PC-3 (cell line): ENCODE results near the gene DAB1. TPM values are rescaled to one million over a fixed set of nuclear protein-coding genes. Genes with fewer than 3 reads are reported as not detected.

Experiments
- ATAC-seq: fragments of 200-7000 bp; cut with Tn5 transposase; 2 replicates; pipeline ENCODE4 v1.9.1; 2020; ENCODE audit warnings: mild to moderate bottlenecking, moderate library complexity
- BruUV-seq: library from RNA; stranded (reverse); fragments of 400-500 nt; replicated peaks from 2 replicates; lab custom pipeline; 2021; lab: Mats Ljungman, UMichigan
- CTCF ChIA-PET: fragments of 300-600 bp; sonication (Branson Sonifier 250); formaldehyde crosslinking; loops from one replicate; lab custom pipeline; 2022; ENCODE audit warnings: antibody characterized with exemption; lab: Charles Lee
- POLR2A ChIA-PET: fragments of 300-600 bp; sonication (Branson Sonifier 250); formaldehyde crosslinking; loops from one replicate; lab custom pipeline; 2022; ENCODE audit warnings: antibody characterized with exemption; ENCODE audit not compliant: unreplicated experiment; lab: Charles Lee
- DNase-seq: peaks from one replicate; pipeline ENCODE4 v3.0.0-alpha.2; 2015
- H2AFZ ChIP-seq: fragments of 300-600 bp; sonication (generic); 2 replicates; pipeline ENCODE4 v1.6.0; 2016; ENCODE audit warnings: antibody characterized with exemption, low read length
- H3F3A ChIP-seq: fragments of 300-600 bp; sonication (generic); one replicate; pipeline ENCODE4 v1.6.0; 2017; ENCODE audit warnings: antibody characterized with exemption, low read length, control low read depth, mild to moderate bottlenecking; ENCODE audit not compliant: unreplicated experiment
- H3K27ac ChIP-seq: fragments of 300-600 bp; sonication (generic); 2 replicates; pipeline ENCODE4 v1.5.1; 2016; ENCODE audit warnings: mild to moderate bottlenecking, low read length
- H3K27me3 ChIP-seq: fragments of 300-600 bp; sonication (generic); 2 replicates; pipeline ENCODE4 v1.6.1; 2016; ENCODE audit warnings: low read length, mixed read lengths
- H3K36me3 ChIP-seq: fragments of 300-600 bp; sonication (generic); 2 replicates; pipeline ENCODE4 v1.6.1; 2016; ENCODE audit warnings: low read depth, mixed run types, low read length, mixed read lengths
- H3K4me1 ChIP-seq: fragments of 300-600 bp; sonication (generic); 2 replicates; pipeline ENCODE4 v1.5.1; 2016; ENCODE audit warnings: low read length; ENCODE audit not compliant: insufficient read depth
- H3K4me2 ChIP-seq: fragments of 300-600 bp; sonication (generic); 2 replicates; pipeline ENCODE4 v1.6.0; 2016; ENCODE audit warnings: low read length
- H3K4me3 ChIP-seq: fragments of 300-600 bp; sonication (generic); 2 replicates; pipeline ENCODE4 v1.5.1; 2016; ENCODE audit warnings: mild to moderate bottlenecking, low read length, mixed read lengths
- H3K79me2 ChIP-seq: fragments of 300-600 bp; sonication (generic); 2 replicates; pipeline ENCODE4 v1.6.1; 2017; ENCODE audit warnings: low read length, mixed read lengths
- H3K9ac ChIP-seq: fragments of 300-600 bp; sonication (generic); 2 replicates; pipeline ENCODE4 v1.6.0; 2016; ENCODE audit warnings: mild to moderate bottlenecking, low read length
- H3K9me2 ChIP-seq: fragments of 300-600 bp; sonication (generic); replicated peaks from 2 replicates; pipeline ENCODE4 v1.6.1; 2016; ENCODE audit warnings: mixed run types, low read length, mixed read lengths
- H3K9me3 ChIP-seq: fragments of 300-600 bp; sonication (generic); 2 replicates; pipeline ENCODE4 v1.6.1; 2016; ENCODE audit warnings: low read length, mixed read lengths
- H4K20me1 ChIP-seq: fragments of 300-600 bp; sonication (generic); 2 replicates; pipeline ENCODE4 v1.6.1; 2016; ENCODE audit warnings: low read length, mixed read lengths
- EZH2 ChIP-seq: fragments of 300-600 bp; sonication (generic); IDR thresholded peaks from one replicate; pipeline ENCODE4 v1.6.1; 2017; ENCODE audit warnings: antibody characterized with exemption, mild to moderate bottlenecking, low read length; ENCODE audit not compliant: unreplicated experiment
- EZH2phosphoT487 ChIP-seq: fragments of 300-600 bp; sonication (generic); IDR thresholded peaks from 2 replicates; pipeline ENCODE4 v1.6.1; 2018; ENCODE audit warnings: mild to moderate bottlenecking, antibody characterized with exemption, low read length, borderline replicate concordance
- intact Hi-C: fragments of 100-400 bp; cut with micrococcal nuclease; formaldehyde crosslinking; loops from 2 replicates; pipeline ENCODE4 v1.9.0; 2023
- total RNA-seq: library from RNA; depleted of rRNA; stranded (reverse); fragments of >200 nt; gene quantifications from 2 replicates; pipeline ENCODE4 v1.2.3, GENCODE V29; 2014
- TF ChIP-seq, protein P1 (sequence below): fragments of 300-600 bp; sonication (generic); conservative IDR thresholded peaks from 2 replicates; pipeline ENCODE4 v1.5.1; 2017; ENCODE audit warnings: antibody characterized with exemption, low read depth, mild to moderate bottlenecking, low read length

The DAB1 gene
- total RNA-seq, 1 experiment from 2014 or later, result not detected

DNA sequence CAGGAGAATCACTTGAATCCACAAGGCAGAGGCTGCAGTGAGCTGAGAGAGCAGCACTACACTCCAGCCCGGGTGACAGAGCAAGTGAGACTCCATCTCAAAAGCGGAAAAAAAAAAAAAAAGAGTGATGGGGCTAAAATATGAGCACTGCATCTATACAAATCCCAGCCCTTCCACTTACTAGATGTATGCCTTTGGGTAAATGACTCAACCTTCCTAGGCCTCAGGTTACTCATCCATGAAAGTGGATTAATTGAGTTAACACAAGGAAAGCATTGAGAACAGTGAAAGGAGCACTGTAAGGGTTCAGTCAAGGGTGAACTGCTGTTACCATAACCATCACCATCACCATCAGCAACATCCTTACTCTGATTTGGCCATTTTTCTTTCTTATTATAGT lies 231.6 kb downstream of the DAB1 start:
- POLR2A ChIA-PET, result no interaction called here
- TF ChIP-seq, protein P1, sequence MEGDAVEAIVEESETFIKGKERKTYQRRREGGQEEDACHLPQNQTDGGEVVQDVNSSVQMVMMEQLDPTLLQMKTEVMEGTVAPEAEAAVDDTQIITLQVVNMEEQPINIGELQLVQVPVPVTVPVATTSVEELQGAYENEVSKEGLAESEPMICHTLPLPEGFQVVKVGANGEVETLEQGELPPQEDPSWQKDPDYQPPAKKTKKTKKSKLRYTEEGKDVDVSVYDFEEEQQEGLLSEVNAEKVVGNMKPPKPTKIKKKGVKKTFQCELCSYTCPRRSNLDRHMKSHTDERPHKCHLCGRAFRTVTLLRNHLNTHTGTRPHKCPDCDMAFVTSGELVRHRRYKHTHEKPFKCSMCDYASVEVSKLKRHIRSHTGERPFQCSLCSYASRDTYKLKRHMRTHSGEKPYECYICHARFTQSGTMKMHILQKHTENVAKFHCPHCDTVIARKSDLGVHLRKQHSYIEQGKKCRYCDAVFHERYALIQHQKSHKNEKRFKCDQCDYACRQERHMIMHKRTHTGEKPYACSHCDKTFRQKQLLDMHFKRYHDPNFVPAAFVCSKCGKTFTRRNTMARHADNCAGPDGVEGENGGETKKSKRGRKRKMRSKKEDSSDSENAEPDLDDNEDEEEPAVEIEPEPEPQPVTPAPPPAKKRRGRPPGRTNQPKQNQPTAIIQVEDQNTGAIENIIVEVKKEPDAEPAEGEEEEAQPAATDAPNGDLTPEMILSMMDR, result no peak
- TF ChIP-seq EZH2phosphoT487, result no peak
- TF ChIP-seq EZH2, result no peak
- Histone ChIP-seq H3K9me3 (no peaks in the 10 kb centered on the region), H3K36me3 (no peaks in the 10 kb centered on the region), H3K9me2 (no peaks in the 10 kb centered on the region), H3K79me2 (no peaks in the 10 kb centered on the region), H3K4me2 (no peak overlapping the region), H3K4me3 (no peak overlapping the region), H3K9ac (no peak overlapping the region), H2AFZ (no peak overlapping the region), H3F3A (no peaks in the 10 kb centered on the region), H3K4me1 (no peaks in the 10 kb centered on the region), H3K27me3 (no peaks in the 10 kb centered on the region), H3K27ac (no peak overlapping the region), H4K20me1 (no peaks in the 10 kb centered on the region)
- no peak for ATAC-seq
- no peak for DNase-seq
- CTCF ChIA-PET, result no interaction called here
- intact Hi-C loops, result no loop called here
- no TSS peak for BruUV-seq

DNA sequence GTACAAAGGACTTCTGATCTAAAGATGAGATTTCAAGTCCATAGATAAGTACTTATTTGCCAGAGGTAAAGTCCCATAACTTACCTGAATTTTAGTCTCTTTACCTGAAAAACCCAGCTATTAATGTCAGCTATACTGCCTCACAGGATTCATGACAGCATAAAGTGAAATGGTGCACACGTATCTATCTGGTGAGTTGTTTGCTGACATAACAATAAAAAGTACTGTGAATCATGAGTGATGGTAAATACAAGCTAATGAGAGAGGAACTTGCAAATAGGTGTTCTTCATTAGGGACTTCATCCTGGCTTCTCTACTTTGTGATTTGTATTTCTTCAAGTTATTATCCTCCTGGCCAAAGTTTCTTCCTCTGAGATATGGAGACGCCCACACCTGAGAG lies 233.0 kb downstream of the DAB1 start:
- no peaks in the 10 kb centered on the region for H4K20me1 ChIP-seq
- no peak overlapping the region for H3K4me3 ChIP-seq
- H3K27ac ChIP-seq, result no peak overlapping the region
- no peaks in the 10 kb centered on the region for H3K79me2 ChIP-seq
- no TSS peak for BruUV-seq
- TF ChIP-seq EZH2 (no peak), EZH2phosphoT487 (no peak)
- TF ChIP-seq, protein P1, result no peak
- intact Hi-C loops, result no loop called here
- POLR2A ChIA-PET, result no interaction called here
- CTCF ChIA-PET, result no interaction called here
- H2AFZ ChIP-seq, result no peak overlapping the region
- no peak overlapping the region for H3K4me2 ChIP-seq
- no peaks in the 10 kb centered on the region for H3F3A ChIP-seq
- H3K9me3 ChIP-seq, result no peaks in the 10 kb centered on the region
- ATAC-seq (no peak), DNase-seq (no peak)
- H3K27me3 ChIP-seq, result peaks cover 5% of the 10 kb centered on the region; the same call in 1 of the 2 replicates
- H3K4me1 ChIP-seq, result no peaks in the 10 kb centered on the region
- no peaks in the 10 kb centered on the region for H3K9me2 ChIP-seq
- no peak overlapping the region for H3K9ac ChIP-seq
- H3K36me3 ChIP-seq, result no peaks in the 10 kb centered on the region

DNA sequence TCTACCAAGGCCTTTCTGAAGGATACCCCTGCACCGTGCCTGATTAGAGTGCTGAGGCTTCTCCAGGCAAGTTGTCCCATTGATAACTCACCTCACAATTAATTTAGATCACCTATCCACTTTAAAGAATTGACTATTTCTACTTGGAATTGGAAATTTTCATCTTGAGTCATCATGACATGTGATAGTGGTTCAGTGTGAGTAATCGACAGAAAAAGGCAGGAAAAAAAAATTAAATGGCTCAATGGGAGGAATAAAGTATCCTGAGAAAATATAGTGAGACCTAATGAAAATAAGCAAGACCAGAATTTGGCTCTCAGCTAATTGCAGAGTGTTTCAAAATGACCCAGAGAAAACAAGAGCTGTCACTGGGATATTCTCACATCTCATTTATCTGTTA lies 235.7 kb downstream of the DAB1 start:
- no peak overlapping the region for H2AFZ ChIP-seq
- H3K4me1 ChIP-seq, result no peaks in the 10 kb centered on the region
- no peaks in the 10 kb centered on the region for H3K9me2 ChIP-seq
- no peaks in the 10 kb centered on the region for H3K9me3 ChIP-seq
- CTCF ChIA-PET, result no interaction called here
- POLR2A ChIA-PET, result no interaction called here
- H3K27me3 ChIP-seq, result peaks cover 14% of the 10 kb centered on the region; the same call in 1 of the 2 replicates
- no peak overlapping the region for H3K27ac ChIP-seq
- intact Hi-C loops, result no loop called here
- no peaks in the 10 kb centered on the region for H4K20me1 ChIP-seq
- BruUV-seq, result no TSS peak
- H3K36me3 ChIP-seq, result no peaks in the 10 kb centered on the region
- H3K79me2 ChIP-seq, result no peaks in the 10 kb centered on the region
- DNase-seq (no peak), ATAC-seq (no peak)
- H3K4me3 ChIP-seq, result no peak overlapping the region
- H3K9ac ChIP-seq, result no peak overlapping the region
- H3K4me2 ChIP-seq, result no peak overlapping the region
- TF ChIP-seq EZH2, result no peak
- TF ChIP-seq EZH2phosphoT487, result no peak
- TF ChIP-seq, protein P1, result no peak
- no peaks in the 10 kb centered on the region for H3F3A ChIP-seq
